ENCODE results near the gene LHFPL3. TPM values are rescaled to one million over a fixed set of nuclear protein-coding genes. Genes with fewer than 3 reads are reported as not detected.

Gene LHFPL3
- total and polyA plus RNA-seq, 2 experiments from 2014 or later: 0.24 TPM; not detected in 1

DNA sequence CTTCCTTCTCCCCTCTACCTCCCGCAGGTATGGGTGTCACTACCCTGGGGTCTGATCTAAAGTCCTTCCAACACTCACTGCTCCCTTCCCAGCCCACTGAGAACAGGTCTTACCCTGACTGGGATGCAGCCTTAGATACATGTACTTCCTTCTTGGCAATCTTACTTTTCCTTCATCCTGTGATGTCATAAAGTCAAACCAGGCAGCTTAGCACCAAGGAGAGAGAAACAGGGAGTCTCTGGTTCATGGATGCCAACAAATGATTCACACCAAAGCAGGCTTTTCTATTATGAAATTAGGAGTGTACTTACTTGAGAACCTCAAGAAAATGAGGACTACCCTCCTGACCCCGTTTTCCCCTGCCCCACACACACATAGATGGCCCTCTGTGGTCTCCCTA lies 574.6 kb downstream of the LHFPL3 start:
- no peaks in the 10 kb centered on the region for H3K36me3 ChIP-seq (ENCODE audit: insufficient read depth)
- H4K20me1 ChIP-seq (replicated peaks; ENCODE audit: insufficient read depth): no peaks in the 10 kb centered on the region
- Mint-ChIP-seq H3K36me3 (ENCODE audit: low read depth) (no peaks in the 10 kb centered on the region), H3K4me1 (no peaks in the 10 kb centered on the region), H3K9me3 (no peaks in the 10 kb centered on the region), H3K27me3 (ENCODE audit: insufficient read depth, low read depth, poor library complexity) (no peaks in the 10 kb centered on the region), H3K4me3 (no peak overlapping the region), H3K27ac (no peak overlapping the region)
- H3K27ac ChIP-seq (ENCODE audit: low read depth): no peak overlapping the region
- H3K4me3 ChIP-seq: no peak overlapping the region
- TF ChIP-seq, protein P1, sequence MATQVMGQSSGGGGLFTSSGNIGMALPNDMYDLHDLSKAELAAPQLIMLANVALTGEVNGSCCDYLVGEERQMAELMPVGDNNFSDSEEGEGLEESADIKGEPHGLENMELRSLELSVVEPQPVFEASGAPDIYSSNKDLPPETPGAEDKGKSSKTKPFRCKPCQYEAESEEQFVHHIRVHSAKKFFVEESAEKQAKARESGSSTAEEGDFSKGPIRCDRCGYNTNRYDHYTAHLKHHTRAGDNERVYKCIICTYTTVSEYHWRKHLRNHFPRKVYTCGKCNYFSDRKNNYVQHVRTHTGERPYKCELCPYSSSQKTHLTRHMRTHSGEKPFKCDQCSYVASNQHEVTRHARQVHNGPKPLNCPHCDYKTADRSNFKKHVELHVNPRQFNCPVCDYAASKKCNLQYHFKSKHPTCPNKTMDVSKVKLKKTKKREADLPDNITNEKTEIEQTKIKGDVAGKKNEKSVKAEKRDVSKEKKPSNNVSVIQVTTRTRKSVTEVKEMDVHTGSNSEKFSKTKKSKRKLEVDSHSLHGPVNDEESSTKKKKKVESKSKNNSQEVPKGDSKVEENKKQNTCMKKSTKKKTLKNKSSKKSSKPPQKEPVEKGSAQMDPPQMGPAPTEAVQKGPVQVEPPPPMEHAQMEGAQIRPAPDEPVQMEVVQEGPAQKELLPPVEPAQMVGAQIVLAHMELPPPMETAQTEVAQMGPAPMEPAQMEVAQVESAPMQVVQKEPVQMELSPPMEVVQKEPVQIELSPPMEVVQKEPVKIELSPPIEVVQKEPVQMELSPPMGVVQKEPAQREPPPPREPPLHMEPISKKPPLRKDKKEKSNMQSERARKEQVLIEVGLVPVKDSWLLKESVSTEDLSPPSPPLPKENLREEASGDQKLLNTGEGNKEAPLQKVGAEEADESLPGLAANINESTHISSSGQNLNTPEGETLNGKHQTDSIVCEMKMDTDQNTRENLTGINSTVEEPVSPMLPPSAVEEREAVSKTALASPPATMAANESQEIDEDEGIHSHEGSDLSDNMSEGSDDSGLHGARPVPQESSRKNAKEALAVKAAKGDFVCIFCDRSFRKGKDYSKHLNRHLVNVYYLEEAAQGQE (IDR thresholded peaks at IDR 0.05; ENCODE audit: unreplicated experiment): no peak
- no peak for TF ChIP-seq POLR2AphosphoS5 (IDR thresholded peaks at IDR 0.05; ENCODE audit: low read depth)
- TF ChIP-seq CREB1 (CRISPR knock-in tag; IDR thresholded peaks at IDR 0.05; ENCODE audit: low read depth): no peak
- no peak for TF ChIP-seq ZNF331 (CRISPR knock-in tag; IDR thresholded peaks at IDR 0.05; ENCODE audit: low read depth)
- no peak for TF ChIP-seq ZNF114 (CRISPR knock-in tag; IDR thresholded peaks at IDR 0.05)
- no peak for TF ChIP-seq EZH2 (IDR thresholded peaks at IDR 0.05; ENCODE audit: low read depth, unreplicated experiment)
- no peak for TF ChIP-seq JUNB (IDR thresholded peaks at IDR 0.05; ENCODE audit: unreplicated experiment)
- TF ChIP-seq EZH2phosphoT487 (IDR thresholded peaks at IDR 0.05; ENCODE audit: unreplicated experiment): no peak
- TF ChIP-seq, protein P2, sequence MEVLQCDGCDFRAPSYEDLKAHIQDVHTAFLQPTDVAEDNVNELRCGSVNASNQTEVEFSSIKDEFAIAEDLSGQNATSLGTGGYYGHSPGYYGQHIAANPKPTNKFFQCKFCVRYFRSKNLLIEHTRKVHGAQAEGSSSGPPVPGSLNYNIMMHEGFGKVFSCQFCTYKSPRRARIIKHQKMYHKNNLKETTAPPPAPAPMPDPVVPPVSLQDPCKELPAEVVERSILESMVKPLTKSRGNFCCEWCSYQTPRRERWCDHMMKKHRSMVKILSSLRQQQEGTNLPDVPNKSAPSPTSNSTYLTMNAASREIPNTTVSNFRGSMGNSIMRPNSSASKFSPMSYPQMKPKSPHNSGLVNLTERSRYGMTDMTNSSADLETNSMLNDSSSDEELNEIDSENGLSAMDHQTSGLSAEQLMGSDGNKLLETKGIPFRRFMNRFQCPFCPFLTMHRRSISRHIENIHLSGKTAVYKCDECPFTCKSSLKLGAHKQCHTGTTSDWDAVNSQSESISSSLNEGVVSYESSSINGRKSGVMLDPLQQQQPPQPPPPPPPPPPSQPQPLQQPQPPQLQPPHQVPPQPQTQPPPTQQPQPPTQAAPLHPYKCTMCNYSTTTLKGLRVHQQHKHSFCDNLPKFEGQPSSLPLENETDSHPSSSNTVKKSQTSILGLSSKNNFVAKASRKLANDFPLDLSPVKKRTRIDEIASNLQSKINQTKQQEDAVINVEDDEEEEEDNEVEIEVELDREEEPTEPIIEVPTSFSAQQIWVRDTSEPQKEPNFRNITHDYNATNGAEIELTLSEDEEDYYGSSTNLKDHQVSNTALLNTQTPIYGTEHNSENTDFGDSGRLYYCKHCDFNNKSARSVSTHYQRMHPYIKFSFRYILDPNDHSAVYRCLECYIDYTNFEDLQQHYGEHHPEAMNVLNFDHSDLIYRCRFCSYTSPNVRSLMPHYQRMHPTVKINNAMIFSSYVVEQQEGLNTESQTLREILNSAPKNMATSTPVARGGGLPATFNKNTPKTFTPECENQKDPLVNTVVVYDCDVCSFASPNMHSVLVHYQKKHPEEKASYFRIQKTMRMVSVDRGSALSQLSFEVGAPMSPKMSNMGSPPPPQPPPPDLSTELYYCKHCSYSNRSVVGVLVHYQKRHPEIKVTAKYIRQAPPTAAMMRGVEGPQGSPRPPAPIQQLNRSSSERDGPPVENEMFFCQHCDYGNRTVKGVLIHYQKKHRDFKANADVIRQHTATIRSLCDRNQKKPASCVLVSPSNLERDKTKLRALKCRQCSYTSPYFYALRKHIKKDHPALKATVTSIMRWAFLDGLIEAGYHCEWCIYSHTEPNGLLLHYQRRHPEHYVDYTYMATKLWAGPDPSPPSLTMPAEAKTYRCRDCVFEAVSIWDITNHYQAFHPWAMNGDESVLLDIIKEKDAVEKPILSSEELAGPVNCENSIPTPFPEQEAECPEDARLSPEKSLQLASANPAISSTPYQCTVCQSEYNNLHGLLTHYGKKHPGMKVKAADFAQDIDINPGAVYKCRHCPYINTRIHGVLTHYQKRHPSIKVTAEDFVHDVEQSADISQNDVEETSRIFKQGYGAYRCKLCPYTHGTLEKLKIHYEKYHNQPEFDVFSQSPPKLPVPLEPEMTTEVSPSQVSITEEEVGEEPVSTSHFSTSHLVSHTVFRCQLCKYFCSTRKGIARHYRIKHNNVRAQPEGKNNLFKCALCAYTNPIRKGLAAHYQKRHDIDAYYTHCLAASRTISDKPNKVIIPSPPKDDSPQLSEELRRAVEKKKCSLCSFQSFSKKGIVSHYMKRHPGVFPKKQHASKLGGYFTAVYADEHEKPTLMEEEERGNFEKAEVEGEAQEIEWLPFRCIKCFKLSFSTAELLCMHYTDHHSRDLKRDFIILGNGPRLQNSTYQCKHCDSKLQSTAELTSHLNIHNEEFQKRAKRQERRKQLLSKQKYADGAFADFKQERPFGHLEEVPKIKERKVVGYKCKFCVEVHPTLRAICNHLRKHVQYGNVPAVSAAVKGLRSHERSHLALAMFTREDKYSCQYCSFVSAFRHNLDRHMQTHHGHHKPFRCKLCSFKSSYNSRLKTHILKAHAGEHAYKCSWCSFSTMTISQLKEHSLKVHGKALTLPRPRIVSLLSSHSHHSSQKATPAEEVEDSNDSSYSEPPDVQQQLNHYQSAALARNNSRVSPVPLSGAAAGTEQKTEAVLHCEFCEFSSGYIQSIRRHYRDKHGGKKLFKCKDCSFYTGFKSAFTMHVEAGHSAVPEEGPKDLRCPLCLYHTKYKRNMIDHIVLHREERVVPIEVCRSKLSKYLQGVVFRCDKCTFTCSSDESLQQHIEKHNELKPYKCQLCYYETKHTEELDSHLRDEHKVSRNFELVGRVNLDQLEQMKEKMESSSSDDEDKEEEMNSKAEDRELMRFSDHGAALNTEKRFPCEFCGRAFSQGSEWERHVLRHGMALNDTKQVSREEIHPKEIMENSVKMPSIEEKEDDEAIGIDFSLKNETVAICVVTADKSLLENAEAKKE (CRISPR knock-in tag; IDR thresholded peaks at IDR 0.05): no peak
- TF ChIP-seq STAT1 (IDR thresholded peaks at IDR 0.05; ENCODE audit: unreplicated experiment): no peak
- no peak for TF ChIP-seq NANOG (IDR thresholded peaks at IDR 0.05; ENCODE audit: borderline replicate concordance)
- TF ChIP-seq, protein P3, sequence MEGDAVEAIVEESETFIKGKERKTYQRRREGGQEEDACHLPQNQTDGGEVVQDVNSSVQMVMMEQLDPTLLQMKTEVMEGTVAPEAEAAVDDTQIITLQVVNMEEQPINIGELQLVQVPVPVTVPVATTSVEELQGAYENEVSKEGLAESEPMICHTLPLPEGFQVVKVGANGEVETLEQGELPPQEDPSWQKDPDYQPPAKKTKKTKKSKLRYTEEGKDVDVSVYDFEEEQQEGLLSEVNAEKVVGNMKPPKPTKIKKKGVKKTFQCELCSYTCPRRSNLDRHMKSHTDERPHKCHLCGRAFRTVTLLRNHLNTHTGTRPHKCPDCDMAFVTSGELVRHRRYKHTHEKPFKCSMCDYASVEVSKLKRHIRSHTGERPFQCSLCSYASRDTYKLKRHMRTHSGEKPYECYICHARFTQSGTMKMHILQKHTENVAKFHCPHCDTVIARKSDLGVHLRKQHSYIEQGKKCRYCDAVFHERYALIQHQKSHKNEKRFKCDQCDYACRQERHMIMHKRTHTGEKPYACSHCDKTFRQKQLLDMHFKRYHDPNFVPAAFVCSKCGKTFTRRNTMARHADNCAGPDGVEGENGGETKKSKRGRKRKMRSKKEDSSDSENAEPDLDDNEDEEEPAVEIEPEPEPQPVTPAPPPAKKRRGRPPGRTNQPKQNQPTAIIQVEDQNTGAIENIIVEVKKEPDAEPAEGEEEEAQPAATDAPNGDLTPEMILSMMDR (conservative IDR thresholded peaks at IDR 0.05; ENCODE audit: low read depth in 2 of 2): no peak
- no peak for TF ChIP-seq ETS1 (IDR thresholded peaks at IDR 0.05)
- no peak for DNase-seq (ENCODE audit: low spot score)
- no peaks in the 10 kb centered on the region for H3K79me2 ChIP-seq (replicated peaks; ENCODE audit: insufficient read depth)
- H3F3A ChIP-seq (replicated peaks; ENCODE audit: low read depth): no peaks in the 10 kb centered on the region
- H2AFZ ChIP-seq: no peak overlapping the region
- no peak for ATAC-seq
- H3K4me1 ChIP-seq (ENCODE audit: insufficient read depth): peaks cover 3% of the 10 kb centered on the region; the same call in 1 of the 2 replicates
- H3K4me2 ChIP-seq: no peak overlapping the region
- no peaks in the 10 kb centered on the region for H3K27me3 ChIP-seq (ENCODE audit: insufficient read depth)
- no peaks in the 10 kb centered on the region for H3K9me2 ChIP-seq (ENCODE audit: insufficient read depth)
